H9 (cell line): ENCODE measurements around the gene CAMTA1. TPM values are rescaled to one million over a fixed set of nuclear protein-coding genes. Genes with fewer than 3 reads are reported as not detected.

Source experiments
- DNase-seq: peaks from one replicate; pipeline ENCODE4 v3.0.0-alpha.2; 2017
- H2AFZ ChIP-seq: one replicate; pipeline ENCODE4 v1.6.1; 2013; ENCODE audit warnings: mild to moderate bottlenecking, low read length, control low read depth, moderate library complexity
- H2AK5ac ChIP-seq: 2 replicates; pipeline ENCODE4 v1.6.1; 2013; ENCODE audit warnings: low read length, control low read depth, mixed read lengths; ENCODE audit not compliant: insufficient read length
- H2BK120ac ChIP-seq: one replicate; pipeline ENCODE4 v1.6.1; 2013; ENCODE audit warnings: low read depth, mild to moderate bottlenecking, low read length, control low read depth, inconsistent platforms; ENCODE audit not compliant: poor library complexity, severe bottlenecking
- H2BK12ac ChIP-seq: 2 replicates; pipeline ENCODE4 v1.6.1; 2013; ENCODE audit warnings: low read length, control low read depth, mixed read lengths, low read depth; ENCODE audit not compliant: insufficient read length
- H2BK15ac ChIP-seq: 2 replicates; pipeline ENCODE4 v1.6.1; 2013; ENCODE audit warnings: low read depth, low read length, control low read depth
- H2BK20ac ChIP-seq: one replicate; pipeline ENCODE4 v1.6.1; 2013; ENCODE audit warnings: low read depth, mild to moderate bottlenecking, low read length, control low read depth, inconsistent platforms; ENCODE audit not compliant: poor library complexity, severe bottlenecking
- H2BK5ac ChIP-seq: 2 replicates; pipeline ENCODE4 v1.6.1; 2013; ENCODE audit warnings: low read length, control low read depth, mixed read lengths; ENCODE audit not compliant: insufficient read length
- H3K14ac ChIP-seq: 2 replicates; pipeline ENCODE4 v1.6.1; 2013; ENCODE audit warnings: low read length, control low read depth; ENCODE audit not compliant: insufficient read depth
- H3K18ac ChIP-seq: 2 replicates; pipeline ENCODE4 v1.6.1; 2013; ENCODE audit warnings: low read depth, mild to moderate bottlenecking, mixed read lengths, low read length, control low read depth; ENCODE audit not compliant: insufficient read length
- H3K23ac ChIP-seq: 2 replicates; pipeline ENCODE4 v1.6.1; 2013; ENCODE audit warnings: low read length, control low read depth, mixed read lengths, low read depth; ENCODE audit not compliant: insufficient read length
- H3K23me2 ChIP-seq: 2 replicates; pipeline ENCODE4 v1.6.1; 2013; ENCODE audit warnings: low read depth, mild to moderate bottlenecking, mixed read lengths, low read length, control low read depth; ENCODE audit not compliant: insufficient read length, poor library complexity, severe bottlenecking
- H3K27ac ChIP-seq: 2 replicates; pipeline ENCODE4 v1.5.1; 2013; ENCODE audit warnings: low read length, control low read depth, mixed read lengths, low read depth; ENCODE audit not compliant: insufficient read length
- H3K27me3 ChIP-seq: 2 replicates; pipeline ENCODE4 v1.6.1; 2013; ENCODE audit warnings: low read length, control low read depth, inconsistent platforms; ENCODE audit not compliant: insufficient read depth
- H3K4ac ChIP-seq: 2 replicates; pipeline ENCODE4 v1.6.1; 2013; ENCODE audit warnings: low read depth, mild to moderate bottlenecking, control low read depth, inconsistent platforms, low read length, moderate library complexity
- H3K4me1 ChIP-seq: 2 replicates; pipeline ENCODE4 v1.6.1; 2013; ENCODE audit warnings: low read length, control low read depth, inconsistent platforms; ENCODE audit not compliant: insufficient read depth
- H3K4me2 ChIP-seq: 2 replicates; pipeline ENCODE4 v1.6.1; 2013; ENCODE audit warnings: low read length, control low read depth, mixed read lengths; ENCODE audit not compliant: insufficient read length, insufficient read depth
- H3K56ac ChIP-seq: 2 replicates; pipeline ENCODE4 v1.6.1; 2013; ENCODE audit warnings: low read depth, mild to moderate bottlenecking, mixed read lengths, low read length, control low read depth; ENCODE audit not compliant: insufficient read length
- H3K79me1 ChIP-seq: 2 replicates; pipeline ENCODE4 v1.6.1; 2013; ENCODE audit warnings: low read depth, mild to moderate bottlenecking, moderate library complexity, low read length, control low read depth, inconsistent platforms; ENCODE audit not compliant: insufficient read depth, poor library complexity, severe bottlenecking
- H3K79me2 ChIP-seq: 2 replicates; pipeline ENCODE4 v1.6.1; 2013; ENCODE audit warnings: low read length, control low read depth, inconsistent platforms; ENCODE audit not compliant: insufficient read depth
- H3K9ac ChIP-seq: 2 replicates; pipeline ENCODE4 v1.6.1; 2013; ENCODE audit warnings: low read length, control low read depth, mixed read lengths; ENCODE audit not compliant: insufficient read length; ENCODE audit errors: extremely low read depth
- H3K9me3 ChIP-seq: one replicate; pipeline ENCODE4 v1.6.1; 2013; ENCODE audit warnings: low read depth, low read length, inconsistent platforms; ENCODE audit not compliant: control insufficient read depth
- H3T11ph ChIP-seq: one replicate; pipeline ENCODE4 v1.6.1; 2013; ENCODE audit warnings: mild to moderate bottlenecking, low read length, control low read depth, inconsistent platforms
- H4K20me1 ChIP-seq: one replicate; pipeline ENCODE4 v1.6.1; 2013; ENCODE audit not compliant: control insufficient read depth, insufficient read length, insufficient read depth
- H4K5ac ChIP-seq: 2 replicates; pipeline ENCODE4 v1.6.1; 2013; ENCODE audit warnings: low read depth, mild to moderate bottlenecking, mixed read lengths, low read length, control low read depth; ENCODE audit not compliant: insufficient read length
- H4K8ac ChIP-seq: replicated peaks from 2 replicates; pipeline ENCODE4 v1.6.1; 2013; ENCODE audit warnings: low read length, control low read depth, mixed read lengths, low read depth; ENCODE audit not compliant: insufficient read length
- H4K91ac ChIP-seq: 2 replicates; pipeline ENCODE4 v1.6.1; 2013; ENCODE audit warnings: low read depth, mild to moderate bottlenecking, moderate library complexity, mixed read lengths, low read length, control low read depth; ENCODE audit not compliant: insufficient read length
- H3K27ac Mint-ChIP-seq, 3 experiments: 2 replicates in 2 of 3; 3 replicates in 1 of 3; pipeline ENCODE4 v1.8.0; 2020 to 2021; ENCODE audit warnings: mixed read lengths in 3 of 3, mild to moderate bottlenecking in 1 of 3, moderate library complexity in 1 of 3
- H3K27me3 Mint-ChIP-seq: 2 replicates; pipeline ENCODE4 v1.8.0; 2021; ENCODE audit warnings: low read depth, mild to moderate bottlenecking, moderate library complexity, mixed read lengths
- H3K36me3 Mint-ChIP-seq, 3 experiments: 2 replicates in 2 of 3; 3 replicates in 1 of 3; pipeline ENCODE4 v1.8.0; 2020 to 2021; ENCODE audit warnings: low read depth in 3 of 3, mixed read lengths in 3 of 3; ENCODE audit not compliant: insufficient read depth in 1 of 3
- H3K4me1 Mint-ChIP-seq, 2 experiments: 2 replicates each; pipeline ENCODE4 v1.8.0; 2020; ENCODE audit warnings: mixed read lengths in 2 of 2
- H3K4me3 Mint-ChIP-seq, 2 experiments: 2 replicates in 1 of 2; 3 replicates in 1 of 2; pipeline ENCODE4 v1.8.0; 2020 to 2021; ENCODE audit warnings: mild to moderate bottlenecking in 2 of 2, mixed read lengths in 2 of 2, moderate library complexity in 1 of 2
- H3K9me3 Mint-ChIP-seq, 2 experiments: 2 replicates in 1 of 2; 3 replicates in 1 of 2; pipeline ENCODE4 v1.8.0; 2020; ENCODE audit warnings: mild to moderate bottlenecking in 2 of 2, mixed read lengths in 2 of 2, moderate library complexity in 1 of 2
- WGBS: extraction: QIAGEN DNeasy Blood & Tissue Kit; methylation state at CpG from one replicate; pipeline ENCODE4 v1.1.7; 2013; ENCODE audit warnings: missing lambda C conversion rate, low lambda C conversion rate, mixed read lengths; ENCODE audit not compliant: insufficient read length; ENCODE audit errors: extremely low coverage; 5-methylcytosine and 5-hydroxymethylcytosine counted together
- total RNA-seq: library from RNA; stranded (reverse); gene quantifications from 2 replicates; pipeline ENCODE4 v1.2.1, GENCODE V29; 2021
- TF ChIP-seq, protein P1 (sequence below): fragments of 200-600 bp; sonication (generic); conservative IDR thresholded peaks from 3 replicates; pipeline ENCODE4 v1.8.0; 2021; ENCODE audit warnings: antibody characterized with exemption, mild to moderate bottlenecking

CAMTA1 gene
- total RNA-seq, 1 experiment from 2014 or later = 115 TPM

GRCh38 chr1:7032992-7033391, 247.7 kb downstream of the CAMTA1 start:
- Histone ChIP-seq H3K18ac (no peak overlapping the region), H3K27me3 (no peaks in the 10 kb centered on the region), H2BK20ac (no peak overlapping the region), H2BK15ac (no peak overlapping the region), H3K9me3 (no peaks in the 10 kb centered on the region), H3K4ac (no peak overlapping the region), H4K20me1 (no peaks in the 10 kb centered on the region), H3T11ph (no peak overlapping the region), H2AFZ (no peak overlapping the region), H3K79me1 (no peaks in the 10 kb centered on the region), H4K8ac (no peak overlapping the region), H3K4me1 (no peaks in the 10 kb centered on the region), H2BK5ac (no peak overlapping the region), H3K27ac (no peak overlapping the region), H4K91ac (no peak overlapping the region), H3K23me2 (no peaks in the 10 kb centered on the region), H3K4me2 (no peak overlapping the region), H2BK12ac (no peak overlapping the region), H3K56ac (no peak overlapping the region), H3K79me2 (no peaks in the 10 kb centered on the region), H2AK5ac (no peak overlapping the region), H2BK120ac (no peak overlapping the region), H4K5ac (no peak overlapping the region), H3K9ac (no peak overlapping the region), H3K23ac (no peak overlapping the region), H3K14ac (no peak overlapping the region)
- no CpG with 5 or more reads among the region's 2 CpGs for WGBS
- DNase-seq = no peak
- Mint-ChIP-seq H3K27me3 (no peaks in the 10 kb centered on the region), H3K4me1 (no peaks in the 10 kb centered on the region), H3K27ac (no peak overlapping the region), H3K9me3 (peaks cover 15 to 22% of the 10 kb centered on the region in 2 experiments), H3K36me3 (peaks cover 0 to 15% (median 4%) of the 10 kb centered on the region in 3 experiments; a peak in 4 of 7 replicates), H3K4me3 (no peak overlapping the region)
- TF ChIP-seq, protein P1, sequence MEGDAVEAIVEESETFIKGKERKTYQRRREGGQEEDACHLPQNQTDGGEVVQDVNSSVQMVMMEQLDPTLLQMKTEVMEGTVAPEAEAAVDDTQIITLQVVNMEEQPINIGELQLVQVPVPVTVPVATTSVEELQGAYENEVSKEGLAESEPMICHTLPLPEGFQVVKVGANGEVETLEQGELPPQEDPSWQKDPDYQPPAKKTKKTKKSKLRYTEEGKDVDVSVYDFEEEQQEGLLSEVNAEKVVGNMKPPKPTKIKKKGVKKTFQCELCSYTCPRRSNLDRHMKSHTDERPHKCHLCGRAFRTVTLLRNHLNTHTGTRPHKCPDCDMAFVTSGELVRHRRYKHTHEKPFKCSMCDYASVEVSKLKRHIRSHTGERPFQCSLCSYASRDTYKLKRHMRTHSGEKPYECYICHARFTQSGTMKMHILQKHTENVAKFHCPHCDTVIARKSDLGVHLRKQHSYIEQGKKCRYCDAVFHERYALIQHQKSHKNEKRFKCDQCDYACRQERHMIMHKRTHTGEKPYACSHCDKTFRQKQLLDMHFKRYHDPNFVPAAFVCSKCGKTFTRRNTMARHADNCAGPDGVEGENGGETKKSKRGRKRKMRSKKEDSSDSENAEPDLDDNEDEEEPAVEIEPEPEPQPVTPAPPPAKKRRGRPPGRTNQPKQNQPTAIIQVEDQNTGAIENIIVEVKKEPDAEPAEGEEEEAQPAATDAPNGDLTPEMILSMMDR = no peak
